Smooth muscle cell (in vitro differentiated cells): ENCODE measurements around the gene ESRRA. TPM values are rescaled to one million over a fixed set of nuclear protein-coding genes. Genes with fewer than 3 reads are reported as not detected.

Experiments
- DNase-seq: peaks from one replicate; lab custom pipeline; 2025; ENCODE audit not compliant: unreplicated experiment; lab: John Stamatoyannopoulos, UW
- H2AFZ ChIP-seq: fragments of 200-600 bp; sonication (generic); 2 replicates; pipeline ENCODE4 v1.6.0; 2016; ENCODE audit warnings: antibody characterized with exemption, low read depth, mild to moderate bottlenecking
- H3F3A ChIP-seq: fragments of 200-600 bp; sonication (generic); 2 replicates; pipeline ENCODE4 v1.6.0; 2017; ENCODE audit warnings: antibody characterized with exemption, low read depth
- H3K27ac ChIP-seq: fragments of 200-600 bp; sonication (generic); 2 replicates; pipeline ENCODE4 v1.5.1; 2016; ENCODE audit warnings: low read depth, mild to moderate bottlenecking
- H3K27me3 ChIP-seq: fragments of 200-600 bp; sonication (generic); 2 replicates; pipeline ENCODE4 v1.6.1; 2016; ENCODE audit warnings: low read depth, mild to moderate bottlenecking
- H3K36me3 ChIP-seq: fragments of 200-600 bp; sonication (generic); 2 replicates; pipeline ENCODE4 v1.5.1; 2016; ENCODE audit warnings: low read depth
- H3K4me1 ChIP-seq: fragments of 200-600 bp; sonication (generic); 2 replicates; pipeline ENCODE4 v1.5.1; 2016; ENCODE audit warnings: low read depth
- H3K4me2 ChIP-seq: fragments of 200-600 bp; sonication (generic); 2 replicates; pipeline ENCODE4 v1.6.0; 2016; ENCODE audit warnings: mild to moderate bottlenecking
- H3K4me3 ChIP-seq: fragments of 200-600 bp; sonication (generic); 2 replicates; pipeline ENCODE4 v1.5.1; 2016; ENCODE audit warnings: mild to moderate bottlenecking
- H3K79me2 ChIP-seq: fragments of 200-600 bp; sonication (generic); 2 replicates; pipeline ENCODE4 v1.6.0; 2016; ENCODE audit warnings: low read depth, mild to moderate bottlenecking
- H3K9ac ChIP-seq: fragments of 200-600 bp; sonication (generic); 2 replicates; pipeline ENCODE4 v1.6.0; 2016; ENCODE audit warnings: low read depth
- H3K9me3 ChIP-seq: fragments of 200-600 bp; sonication (generic); replicated peaks from 2 replicates; pipeline ENCODE4 v1.5.1; 2016; ENCODE audit warnings: low read depth
- H4K20me1 ChIP-seq: fragments of 200-600 bp; sonication (generic); 2 replicates; pipeline ENCODE4 v1.6.0; 2016; ENCODE audit warnings: low read depth
- WGBS: methylation state at CpG from one replicate; pipeline ENCODE4 v1.1.7; 2016; ENCODE audit warnings: low lambda C conversion rate; 5-methylcytosine and 5-hydroxymethylcytosine counted together
- microRNA-seq: library from miRNA; unstranded; fragments of <30 nt; microRNA quantifications from one replicate; pipeline ENCODE4, GENCODE V29; 2016; ENCODE audit warnings: borderline number of aligned reads
- polyA plus RNA-seq: library from polyadenylated mRNA; unstranded; fragments of >200 nt; fragmentation: Nextera tagmentation; extraction: Ambion mirVana; gene quantifications from 2 replicates; pipeline ENCODE4 v1.2.1, GENCODE V29; 2016
- small RNA-seq: library from RNA; depleted of rRNA; stranded (forward); fragments of <200 nt; gene quantifications from one replicate; pipeline ENCODE3, GENCODE V24; 2014
- total RNA-seq: library from RNA; depleted of rRNA; stranded (reverse); fragments of >200 nt; gene quantifications from 2 replicates; pipeline ENCODE4 v1.2.3, GENCODE V29; 2014
- TF ChIP-seq, protein P1 (sequence below): fragments of 200-600 bp; sonication (generic); IDR thresholded peaks from 2 replicates; pipeline ENCODE4 v1.5.1; 2017; ENCODE audit warnings: borderline replicate concordance, mild to moderate bottlenecking, antibody characterized with exemption; ENCODE audit not compliant: insufficient read depth, poor library complexity, severe bottlenecking

The ESRRA gene
- total and polyA plus RNA-seq, 2 experiments from 2014 or later = 8.0 to 16.7 TPM

DNA sequence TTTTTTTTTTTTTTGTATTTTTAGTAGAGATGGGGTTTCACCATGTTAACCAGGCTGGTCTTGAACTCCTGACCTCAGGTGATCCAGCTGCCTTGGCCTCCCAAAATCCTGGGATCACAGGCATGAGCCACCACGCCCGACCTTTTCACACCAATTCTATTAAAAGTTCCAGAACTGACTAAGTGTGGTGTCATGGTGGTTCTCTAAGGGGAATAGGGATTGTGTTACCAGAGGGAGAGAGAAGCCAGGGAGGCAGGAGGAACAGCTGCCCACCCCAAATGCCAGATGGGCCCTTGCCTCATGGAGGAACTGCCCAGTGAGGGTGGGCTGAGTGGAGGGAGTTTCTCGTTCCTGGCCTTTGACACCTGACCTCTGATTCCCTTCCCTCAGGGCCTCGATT is 59.6 kb downstream of the ESRRA start:
- no peak overlapping the region for H3K27ac ChIP-seq
- H2AFZ ChIP-seq = no peak overlapping the region
- no peaks in the 10 kb centered on the region for H3K9me3 ChIP-seq
- H3K27me3 ChIP-seq = no peaks in the 10 kb centered on the region
- WGBS = 95% methylated on average over 4 of the region's 4 CpGs
- peaks cover 3% of the 10 kb centered on the region for H3K79me2 ChIP-seq
- no peak for DNase-seq
- H3K36me3 ChIP-seq = no peaks in the 10 kb centered on the region
- no peaks in the 10 kb centered on the region for H3K4me1 ChIP-seq
- no peak overlapping the region for H3K4me2 ChIP-seq
- H3K4me3 ChIP-seq = no peak overlapping the region
- H3F3A ChIP-seq = no peaks in the 10 kb centered on the region
- H4K20me1 ChIP-seq = peaks cover 15% of the 10 kb centered on the region
- TF ChIP-seq, protein P1, sequence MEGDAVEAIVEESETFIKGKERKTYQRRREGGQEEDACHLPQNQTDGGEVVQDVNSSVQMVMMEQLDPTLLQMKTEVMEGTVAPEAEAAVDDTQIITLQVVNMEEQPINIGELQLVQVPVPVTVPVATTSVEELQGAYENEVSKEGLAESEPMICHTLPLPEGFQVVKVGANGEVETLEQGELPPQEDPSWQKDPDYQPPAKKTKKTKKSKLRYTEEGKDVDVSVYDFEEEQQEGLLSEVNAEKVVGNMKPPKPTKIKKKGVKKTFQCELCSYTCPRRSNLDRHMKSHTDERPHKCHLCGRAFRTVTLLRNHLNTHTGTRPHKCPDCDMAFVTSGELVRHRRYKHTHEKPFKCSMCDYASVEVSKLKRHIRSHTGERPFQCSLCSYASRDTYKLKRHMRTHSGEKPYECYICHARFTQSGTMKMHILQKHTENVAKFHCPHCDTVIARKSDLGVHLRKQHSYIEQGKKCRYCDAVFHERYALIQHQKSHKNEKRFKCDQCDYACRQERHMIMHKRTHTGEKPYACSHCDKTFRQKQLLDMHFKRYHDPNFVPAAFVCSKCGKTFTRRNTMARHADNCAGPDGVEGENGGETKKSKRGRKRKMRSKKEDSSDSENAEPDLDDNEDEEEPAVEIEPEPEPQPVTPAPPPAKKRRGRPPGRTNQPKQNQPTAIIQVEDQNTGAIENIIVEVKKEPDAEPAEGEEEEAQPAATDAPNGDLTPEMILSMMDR = no peak
- no peak overlapping the region for H3K9ac ChIP-seq

Small RNA genes lying within 50 kb of the gene (microRNA-seq; reads per million reads assigned to microRNA genes)
- not detected for gene MIR7155

Small RNA genes lying within 50 kb of the gene (small RNA-seq; reads per million reads assigned to genes)
- gene MIR7155 = not detected
- not detected for gene RF00019

Other genes starting within 250 kb of the ESRRA start
- 9.2 and 57.9 TPM in 2 replicates for gene MACROD1, start 139.4 kb upstream of the ESRRA start, total RNA-seq
- gene MACROD1, start 139.4 kb upstream of the ESRRA start, polyA plus RNA-seq = 32.6 and 35.2 TPM in 2 replicates
- 103 and 114 TPM in 2 replicates for gene STIP1, start 119.4 kb upstream of the ESRRA start, total RNA-seq
- 117 and 129 TPM in 2 replicates for gene STIP1, start 119.4 kb upstream of the ESRRA start, polyA plus RNA-seq
- gene FERMT3, start 98.8 kb upstream of the ESRRA start, total RNA-seq = 0.18 and 1.2 TPM in 2 replicates
- gene FERMT3, start 98.8 kb upstream of the ESRRA start, polyA plus RNA-seq = 2.4 and 3.7 TPM in 2 replicates
- 52.6 and 66.1 TPM in 2 replicates for gene TRPT1, start 79.3 kb upstream of the ESRRA start, total RNA-seq
- 65.6 and 78.5 TPM in 2 replicates for gene TRPT1, start 79.3 kb upstream of the ESRRA start, polyA plus RNA-seq
- 50.6 and 51.5 TPM in 2 replicates for gene NUDT22, start 79.2 kb upstream of the ESRRA start, total RNA-seq
- 76.8 and 82.1 TPM in 2 replicates for gene NUDT22, start 79.2 kb upstream of the ESRRA start, polyA plus RNA-seq
- gene DNAJC4, start 75.0 kb upstream of the ESRRA start, total RNA-seq = 14.5 and 14.7 TPM in 2 replicates
- 76.7 and 78.5 TPM in 2 replicates for gene DNAJC4, start 75.0 kb upstream of the ESRRA start, polyA plus RNA-seq
- gene VEGFB, start 70.9 kb upstream of the ESRRA start, total RNA-seq = 20.0 and 27.9 TPM in 2 replicates
- 94.4 and 96.5 TPM in 2 replicates for gene VEGFB, start 70.9 kb upstream of the ESRRA start, polyA plus RNA-seq
- 31.0 and 51.3 TPM in 2 replicates for gene FKBP2, start 64.4 kb upstream of the ESRRA start, total RNA-seq
- gene FKBP2, start 64.4 kb upstream of the ESRRA start, polyA plus RNA-seq = 231 and 246 TPM in 2 replicates
- gene PPP1R14B, start 58.6 kb upstream of the ESRRA start, total RNA-seq = 213 and 242 TPM in 2 replicates
- 530 and 589 TPM in 2 replicates for gene PPP1R14B, start 58.6 kb upstream of the ESRRA start, polyA plus RNA-seq
- 15.0 and 17.1 TPM in 2 replicates for gene PLCB3, start 54.0 kb upstream of the ESRRA start, total RNA-seq
- 14.8 and 15.6 TPM in 2 replicates for gene PLCB3, start 54.0 kb upstream of the ESRRA start, polyA plus RNA-seq
- 48.7 and 65.8 TPM in 2 replicates for gene BAD, start 20.9 kb upstream of the ESRRA start, total RNA-seq
- 117 and 126 TPM in 2 replicates for gene BAD, start 20.9 kb upstream of the ESRRA start, polyA plus RNA-seq
- 17.3 and 19.6 TPM in 2 replicates for gene GPR137, start 19.7 kb upstream of the ESRRA start, total RNA-seq
- gene GPR137, start 19.7 kb upstream of the ESRRA start, polyA plus RNA-seq = 63.6 and 69.0 TPM in 2 replicates
- not detected in 2 replicates for gene KCNK4, start 14.2 kb upstream of the ESRRA start, total RNA-seq
- not detected in 2 replicates for gene KCNK4, start 14.2 kb upstream of the ESRRA start, polyA plus RNA-seq
- gene CATSPERZ, start 5.2 kb upstream of the ESRRA start, total RNA-seq = not detected in 2 replicates
- gene CATSPERZ, start 5.2 kb upstream of the ESRRA start, polyA plus RNA-seq = not detected in 2 replicates
- gene TRMT112, start 12.0 kb downstream of the ESRRA start, total RNA-seq = 218 and 285 TPM in 2 replicates
- 327 and 353 TPM in 2 replicates for gene TRMT112, start 12.0 kb downstream of the ESRRA start, polyA plus RNA-seq
- gene PRDX5, start 12.6 kb downstream of the ESRRA start, total RNA-seq = 169 and 209 TPM in 2 replicates
- gene PRDX5, start 12.6 kb downstream of the ESRRA start, polyA plus RNA-seq = 461 and 474 TPM in 2 replicates
- 0.22 and 2.2 TPM in 2 replicates for gene CCDC88B, start 34.7 kb downstream of the ESRRA start, total RNA-seq
- gene CCDC88B, start 34.7 kb downstream of the ESRRA start, polyA plus RNA-seq = 2.2 and 3.4 TPM in 2 replicates
- 19.5 and 21.8 TPM in 2 replicates for gene RPS6KA4, start 53.6 kb downstream of the ESRRA start, total RNA-seq
- gene RPS6KA4, start 53.6 kb downstream of the ESRRA start, polyA plus RNA-seq = 40.0 and 42.9 TPM in 2 replicates